VCaP (cell line): Measurements from ENCODE around the gene PGS1.

Source experiments
- H3K27ac ChIP-seq: fragments of 450-650 bp; 2 replicates; pipeline ENCODE4 v1.5.1; 2017
- TF ChIP-seq, protein P1 (sequence below): fragments of 450-650 bp; conservative IDR thresholded peaks from 2 replicates; pipeline ENCODE4 v1.5.1; 2017; ENCODE audit warnings: mild to moderate bottlenecking, moderate library complexity

PGS1 gene

GRCh38 chr17:78395155-78395554, 16.7 kb downstream of the PGS1 start:
- 0 out of 2 replicates have a peak overlapping the region, but pooled peaks have one; percentile 16 for H3K27ac ChIP-seq
- TF ChIP-seq, protein P1, sequence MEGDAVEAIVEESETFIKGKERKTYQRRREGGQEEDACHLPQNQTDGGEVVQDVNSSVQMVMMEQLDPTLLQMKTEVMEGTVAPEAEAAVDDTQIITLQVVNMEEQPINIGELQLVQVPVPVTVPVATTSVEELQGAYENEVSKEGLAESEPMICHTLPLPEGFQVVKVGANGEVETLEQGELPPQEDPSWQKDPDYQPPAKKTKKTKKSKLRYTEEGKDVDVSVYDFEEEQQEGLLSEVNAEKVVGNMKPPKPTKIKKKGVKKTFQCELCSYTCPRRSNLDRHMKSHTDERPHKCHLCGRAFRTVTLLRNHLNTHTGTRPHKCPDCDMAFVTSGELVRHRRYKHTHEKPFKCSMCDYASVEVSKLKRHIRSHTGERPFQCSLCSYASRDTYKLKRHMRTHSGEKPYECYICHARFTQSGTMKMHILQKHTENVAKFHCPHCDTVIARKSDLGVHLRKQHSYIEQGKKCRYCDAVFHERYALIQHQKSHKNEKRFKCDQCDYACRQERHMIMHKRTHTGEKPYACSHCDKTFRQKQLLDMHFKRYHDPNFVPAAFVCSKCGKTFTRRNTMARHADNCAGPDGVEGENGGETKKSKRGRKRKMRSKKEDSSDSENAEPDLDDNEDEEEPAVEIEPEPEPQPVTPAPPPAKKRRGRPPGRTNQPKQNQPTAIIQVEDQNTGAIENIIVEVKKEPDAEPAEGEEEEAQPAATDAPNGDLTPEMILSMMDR = no peak

DNA sequence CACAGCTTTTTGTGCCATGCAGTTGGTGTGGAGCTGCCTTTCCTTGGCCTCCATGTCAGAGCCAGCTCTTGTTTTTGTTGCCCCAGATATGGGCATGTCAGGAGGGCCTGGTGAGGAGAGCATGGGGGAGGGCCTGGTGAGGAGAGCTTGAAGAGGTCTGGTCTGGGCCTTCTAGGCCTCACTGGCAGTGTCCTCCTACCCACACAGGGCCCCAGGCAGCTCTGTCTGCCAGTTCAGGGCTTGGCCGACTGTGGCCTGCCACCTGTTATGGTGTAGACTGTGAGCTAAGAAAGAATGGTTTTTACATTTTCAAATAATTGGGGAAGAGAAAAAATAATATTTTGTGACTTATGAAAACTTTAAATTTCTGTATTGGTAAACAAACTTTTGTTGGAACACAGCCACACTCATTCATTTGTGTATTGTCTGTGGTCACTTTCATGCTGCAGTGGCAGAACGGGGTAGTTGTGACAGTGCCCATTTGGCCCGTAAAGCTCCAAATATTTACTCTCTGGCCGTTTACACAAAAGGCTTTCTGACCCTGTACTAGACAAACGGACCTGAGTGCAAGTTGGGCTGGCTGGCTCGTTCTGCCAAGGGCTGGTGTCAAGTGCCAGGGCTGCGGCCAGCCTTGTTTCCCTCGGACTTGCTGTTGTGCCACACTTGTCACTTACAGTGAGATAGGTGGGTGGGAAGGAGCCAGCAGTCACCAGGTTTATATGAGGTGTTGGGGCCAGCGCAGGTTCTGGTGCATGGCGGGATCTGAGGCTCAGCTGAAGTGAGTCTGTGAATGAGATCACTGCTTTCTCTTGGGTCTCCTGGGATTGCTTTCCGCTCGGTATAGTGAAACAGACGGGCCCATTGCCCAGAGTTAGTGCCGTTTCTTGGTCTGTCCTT, 18.2 kb downstream of the PGS1 start:
- H3K27ac ChIP-seq = peak overlapping the region; percentile 54
- TF ChIP-seq, protein P1 = no peak

GRCh38 chr17:78397681-78398101, 19.2 kb downstream of the PGS1 start:
- H3K27ac ChIP-seq = peak overlapping the region; percentile 54
- TF ChIP-seq, protein P1 = no peak

GRCh38 chr17:78398390-78398789, 19.9 kb downstream of the PGS1 start:
- TF ChIP-seq, protein P1 = no peak
- H3K27ac ChIP-seq = peak overlapping the region; percentile 54; the same call in 1 of the 2 replicates

- no peak overlapping the region for H3K27ac ChIP-seq
- TF ChIP-seq, protein P1 = no peak
These were observed 20.7 kb downstream of the PGS1 start for GRCh38 chr17:78399028-78399692.

DNA sequence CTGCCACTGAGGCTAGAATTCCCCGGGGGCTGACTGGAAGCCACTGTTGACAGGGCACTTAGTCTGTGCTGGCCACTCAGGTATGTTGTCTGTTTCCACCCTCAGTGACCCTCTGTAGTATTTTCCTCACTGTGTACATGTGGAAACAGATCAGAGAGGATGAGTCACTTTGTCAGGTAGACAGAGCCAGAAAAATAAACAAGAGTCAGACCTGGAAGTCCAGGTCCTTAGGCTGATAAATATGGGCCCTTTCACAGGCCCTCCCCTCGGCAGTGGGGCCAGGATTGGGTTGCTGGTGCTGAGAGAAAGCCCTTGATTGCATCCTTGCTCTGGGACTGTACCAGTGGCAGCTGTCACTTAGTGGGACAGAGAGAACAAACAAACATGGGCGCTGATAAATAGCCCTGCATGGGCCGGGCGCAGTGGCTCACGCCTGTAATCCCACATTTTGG, 21.3 kb downstream of the PGS1 start:
- H3K27ac ChIP-seq = no peak overlapping the region
- TF ChIP-seq, protein P1 = no peak

- TF ChIP-seq, protein P1 = no peak
- H3K27ac ChIP-seq = no peak overlapping the region
These were observed 22.3 kb downstream of the PGS1 start for GRCh38 chr17:78400581-78401240.
